GM12891 (cell line): ENCODE measurements around the gene FARP1.

Experiments used
- DNase-seq: peaks from one replicate; pipeline ENCODE4 v3.0.0; 2011; ENCODE audit warnings: low spot score; ENCODE audit not compliant: insufficient read length
- FAIRE-seq: peaks from 2 replicates; lab custom pipeline; 2011; peaks lifted over from hg19 to GRCh38; lab: Jason Lieb, UNC
- PAX5 ChIP-seq: IDR thresholded peaks from 2 replicates; pipeline ENCODE4 v1.6.1; 2011; ENCODE audit warnings: low read length, moderate library complexity, mild to moderate bottlenecking; ENCODE audit not compliant: insufficient read depth, severe bottlenecking
- POLR2A ChIP-seq: IDR thresholded peaks from 2 replicates; pipeline ENCODE4 v1.6.1; 2011; ENCODE audit warnings: low read depth, low read length, control low read depth
- POLR2AphosphoS5 ChIP-seq: IDR thresholded peaks from 2 replicates; pipeline ENCODE4 v1.6.1; 2011; ENCODE audit warnings: low read depth, low read length, control low read depth
- POU2F2 ChIP-seq: IDR thresholded peaks from 2 replicates; pipeline ENCODE4 v1.6.1; 2011; ENCODE audit warnings: low read depth, mild to moderate bottlenecking, control low read depth, low read length, moderate library complexity
- SPI1 ChIP-seq: IDR thresholded peaks from 2 replicates; pipeline ENCODE4 v1.6.1; 2011; ENCODE audit warnings: low read depth, low read length, control low read depth
- TAF1 ChIP-seq: IDR thresholded peaks from 2 replicates; pipeline ENCODE4 v1.6.1; 2011; ENCODE audit warnings: low read depth, low read length, control low read depth

The FARP1 gene

GRCh38 chr13:98317573-98318171 lies 174.8 kb downstream of the FARP1 start:
- FAIRE-seq (no peak), DNase-seq (no peak)
- TF ChIP-seq POLR2AphosphoS5: no peak
- no peak for TF ChIP-seq POU2F2
- no peak for TF ChIP-seq PAX5
- TF ChIP-seq TAF1: no peak

DNA sequence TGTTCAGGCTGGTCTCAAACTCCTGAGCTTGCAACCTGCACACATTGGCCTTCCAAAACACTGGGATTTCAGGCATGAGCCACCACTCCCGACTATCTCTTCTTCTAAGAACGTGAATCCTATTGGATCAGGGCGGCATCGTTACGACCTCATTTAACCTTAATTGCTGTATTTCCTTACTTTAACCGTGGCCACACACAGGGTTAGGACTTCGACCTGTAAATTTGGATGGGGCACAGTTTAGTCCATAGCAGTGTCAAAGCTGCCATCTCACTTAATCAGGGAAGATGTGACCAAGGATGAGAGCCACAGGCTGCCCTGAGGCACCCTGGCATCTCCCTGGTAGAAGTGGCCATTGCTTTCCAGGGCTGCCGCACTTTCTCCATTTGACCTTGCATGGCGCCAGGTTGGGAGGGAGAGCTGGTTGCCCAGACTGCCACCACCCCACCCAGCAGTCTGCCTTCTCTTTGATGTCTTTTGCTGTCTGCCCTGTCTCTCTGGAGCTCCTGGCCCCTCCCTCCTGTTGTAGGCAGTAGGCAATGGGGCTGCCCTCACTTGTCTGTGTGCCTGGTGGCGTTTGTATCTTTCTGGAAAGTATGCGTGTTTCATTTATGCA lies 175.5 kb downstream of the FARP1 start:
- no peak for TF ChIP-seq TAF1
- no peak for TF ChIP-seq POLR2A
- no peak for TF ChIP-seq POLR2AphosphoS5
- DNase-seq (no peak), FAIRE-seq (no peak)

DNA sequence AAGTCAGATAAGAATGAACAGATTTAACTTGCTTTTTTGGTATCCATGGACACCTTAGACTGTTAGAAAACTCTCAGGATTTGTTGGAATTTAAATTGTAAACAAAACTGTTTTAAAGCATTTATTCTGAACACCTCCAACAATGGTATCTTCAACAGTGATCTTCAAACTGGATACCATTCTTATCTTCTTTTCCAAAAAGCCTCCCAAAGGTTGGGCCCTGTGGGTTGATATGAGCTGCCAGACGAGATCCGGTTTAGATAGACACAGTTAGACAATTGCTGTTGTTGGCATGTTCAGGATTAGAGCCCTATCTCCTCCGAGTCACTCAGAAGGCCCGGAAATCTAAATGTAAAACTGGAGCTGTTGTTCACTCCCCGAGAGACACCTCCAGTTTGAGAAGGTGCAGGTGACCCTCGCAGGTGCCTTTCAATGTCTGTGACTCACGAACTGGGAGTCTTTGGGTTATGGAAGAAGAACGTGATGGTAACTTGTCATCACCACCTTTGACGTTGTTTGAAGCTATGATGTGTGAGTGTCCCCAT lies 177.7 kb downstream of the FARP1 start:
- FAIRE-seq: no peak
- no peak for DNase-seq
- no peak for TF ChIP-seq POU2F2
- TF ChIP-seq SPI1: no peak
- TF ChIP-seq POLR2AphosphoS5: no peak
- TF ChIP-seq TAF1: no peak
- TF ChIP-seq PAX5: no peak
- TF ChIP-seq POLR2A: no peak

- FAIRE-seq: no peak
- TF ChIP-seq POLR2AphosphoS5 (no peak), SPI1 (no peak), TAF1 (no peak), POLR2A (no peak), PAX5 (no peak), POU2F2 (no peak)
- no peak for DNase-seq
These were observed 178.5 kb downstream of the FARP1 start for GRCh38 chr13:98321395-98321794.

DNA sequence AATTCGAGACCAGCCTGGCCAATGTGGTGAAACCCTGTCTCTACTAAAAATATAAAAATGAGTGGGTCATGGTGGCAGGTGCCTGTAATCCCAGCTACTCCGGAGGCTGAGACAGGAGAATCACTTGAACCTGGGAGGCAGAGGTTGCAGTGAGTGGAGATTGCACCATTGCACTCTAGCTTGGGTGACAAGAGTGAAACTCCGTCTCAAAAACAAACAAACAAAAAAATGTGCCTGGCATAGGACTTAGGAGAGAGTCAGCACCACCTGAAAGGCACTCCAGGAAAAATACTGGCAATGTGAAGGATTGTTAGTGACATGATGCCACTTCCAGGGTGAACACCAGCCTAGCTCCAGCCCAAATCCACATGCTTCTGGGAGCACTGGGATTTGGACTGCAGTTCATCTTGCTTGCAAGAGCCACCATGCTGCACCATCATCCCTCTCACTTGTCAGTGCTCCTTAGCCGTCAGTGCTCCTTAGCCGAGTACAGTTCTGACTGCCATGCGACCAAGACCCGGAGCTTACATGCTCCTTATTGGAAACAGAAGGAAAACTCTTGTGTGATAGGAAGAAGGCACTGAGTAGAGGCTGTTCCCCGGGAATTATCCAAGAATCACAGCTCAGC lies 179.3 kb downstream of the FARP1 start:
- no peak for DNase-seq
- FAIRE-seq: no peak
- no peak for TF ChIP-seq TAF1
- TF ChIP-seq POLR2A: no peak
- no peak for TF ChIP-seq POLR2AphosphoS5
- no peak for TF ChIP-seq POU2F2
- TF ChIP-seq SPI1: no peak
- no peak for TF ChIP-seq PAX5

DNA sequence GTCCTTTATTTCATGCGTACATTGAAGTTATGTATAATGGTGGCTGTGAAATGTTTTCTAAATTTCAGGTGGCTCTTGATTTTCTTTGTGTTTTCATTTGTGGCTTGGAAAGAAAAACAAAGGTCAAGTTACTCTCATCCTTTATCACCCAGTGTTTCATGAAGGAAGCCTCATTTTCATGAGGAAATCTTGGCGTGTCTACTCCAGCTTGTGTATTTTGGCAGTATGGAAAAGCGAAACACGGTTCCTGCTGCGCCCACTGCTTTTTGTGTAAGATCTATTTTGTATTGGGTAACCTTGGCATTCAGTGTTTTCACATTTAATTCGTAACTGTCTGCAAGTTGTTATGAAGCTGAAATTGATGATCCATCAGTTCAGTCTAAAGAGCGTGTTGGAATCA lies 181.2 kb downstream of the FARP1 start:
- no peak for DNase-seq
- TF ChIP-seq TAF1 (no peak), POLR2AphosphoS5 (no peak), PAX5 (no peak), SPI1 (no peak), POLR2A (no peak), POU2F2 (no peak)
- no peak for FAIRE-seq

- no peak for DNase-seq
- TF ChIP-seq POLR2A (no peak), TAF1 (no peak), POU2F2 (no peak), POLR2AphosphoS5 (no peak), PAX5 (no peak), SPI1 (no peak)
- FAIRE-seq: no peak
These were observed 182.8 kb downstream of the FARP1 start for GRCh38 chr13:98325724-98326123.

DNA sequence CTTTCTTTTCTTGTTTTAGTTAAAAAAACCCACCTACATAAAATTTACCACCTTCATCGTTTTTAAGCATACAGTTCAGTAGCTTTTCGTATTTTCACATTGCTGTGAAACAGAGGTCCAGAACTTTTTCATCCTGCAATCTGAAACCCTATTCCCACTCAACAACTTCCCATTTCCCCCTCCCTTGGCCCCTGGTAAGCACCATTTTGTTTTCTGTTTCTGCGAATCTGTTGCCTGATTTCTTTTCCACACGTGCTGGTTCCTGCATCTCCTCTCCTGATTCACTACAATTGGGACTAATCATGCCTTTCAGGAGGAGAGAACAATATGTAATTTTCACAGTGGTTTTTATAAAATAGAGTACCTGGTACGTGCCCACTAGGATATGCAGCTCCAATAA lies 183.4 kb downstream of the FARP1 start:
- TF ChIP-seq POLR2AphosphoS5: no peak
- no peak for TF ChIP-seq POLR2A
- no peak for DNase-seq
- no peak for FAIRE-seq

DNA sequence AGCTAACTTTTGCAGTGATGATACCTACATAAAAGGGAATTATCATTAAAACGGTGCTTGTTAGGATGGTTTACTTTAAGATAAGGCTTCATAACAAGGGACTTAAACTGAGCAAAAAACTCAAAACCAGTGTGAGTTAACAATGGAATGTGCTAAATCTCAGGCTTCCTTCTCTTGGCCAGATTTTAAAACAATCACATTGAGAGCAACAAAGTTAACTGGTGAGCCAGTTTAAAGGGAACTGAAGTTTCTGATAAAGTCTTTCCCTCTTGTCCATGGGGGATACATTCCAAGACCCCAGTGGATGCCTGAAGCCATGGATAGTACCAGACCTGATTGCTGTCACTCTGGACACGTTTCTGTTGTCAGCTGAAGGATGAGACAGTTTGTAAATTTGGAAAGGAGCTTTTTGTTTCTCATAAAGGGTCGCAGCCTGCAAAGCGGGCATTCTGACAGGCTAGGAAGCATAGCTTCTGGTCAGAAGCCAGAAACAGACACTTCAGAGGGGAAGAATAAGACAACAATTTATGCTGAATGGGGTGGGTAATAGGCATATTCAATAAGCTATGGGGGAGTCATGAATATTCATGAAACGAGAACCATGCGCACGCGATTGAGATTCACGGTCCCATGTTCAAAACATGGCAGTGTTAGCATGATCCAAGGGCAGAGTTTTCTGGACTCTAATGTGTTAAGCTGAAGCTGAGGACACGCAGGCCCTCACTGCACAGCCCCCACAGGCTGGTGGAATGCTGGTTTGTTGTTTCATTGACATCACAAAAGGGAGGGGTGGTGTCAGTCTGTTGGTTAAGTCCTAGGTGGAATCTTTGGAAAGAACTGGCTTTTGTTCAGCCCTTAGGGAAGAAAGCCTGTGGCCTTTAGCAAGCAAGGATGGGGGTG lies 184.7 kb downstream of the FARP1 start:
- DNase-seq (no peak), FAIRE-seq (no peak)
- TF ChIP-seq POU2F2 (no peak), POLR2A (no peak), SPI1 (no peak), POLR2AphosphoS5 (no peak), TAF1 (no peak), PAX5 (no peak)
